Lower leg skin (tissue), 4 donors: ENCODE data around the gene RPP40. TPM values are rescaled to one million over a fixed set of nuclear protein-coding genes. Genes with fewer than 3 reads are reported as not detected.
A peak's percentile ranks its signal among the peaks of the same experiment; 100 is the strongest.

Experiments used
- DNase-seq, 2 donors: peaks; one replicate each; pipeline ENCODE4 v3.0.0-alpha.2; 2019; ENCODE audit warnings: low spot score in 2 of 2
- H3K4me3 ChIP-seq: fragments of 200-600 bp; sonication (generic); 2 replicates; pipeline ENCODE4 v1.5.1; 2017; ENCODE audit warnings: mild to moderate bottlenecking, low read depth; ENCODE audit not compliant: poor library complexity, severe bottlenecking
- CTCF ChIP-seq, 3 donors: fragments of 450-650 bp; IDR thresholded peaks; one replicate each; pipeline ENCODE4 v1.5.1; 2016; ENCODE audit warnings: antibody characterized with exemption in 3 of 3, mild to moderate bottlenecking in 3 of 3, moderate library complexity in 2 of 3
- POLR2A ChIP-seq, 2 donors: fragments of 450-650 bp; IDR thresholded peaks; one replicate each; pipeline ENCODE4 v1.6.1; 2016 to 2017; ENCODE audit warnings: antibody characterized with exemption in 2 of 2, mild to moderate bottlenecking in 1 of 2, moderate library complexity in 1 of 2
- whole genome bisulfite sequencing, 2 donors: methylation state at CpG; one replicate each; pipeline ENCODE4 v1.1.5; 2018; 5-methylcytosine and 5-hydroxymethylcytosine counted together
- intact Hi-C: fragments of 100-400 bp; cut with DNase I; formaldehyde crosslinking; loops from one replicate; pipeline ENCODE4 v1.15.0; 2023; ENCODE audit warnings: low total_unique reads
- total RNA-seq, 4 donors: library from RNA; depleted of rRNA; stranded (reverse); fragments of >200 nt; gene quantifications; one replicate each; pipeline ENCODE4 v1.1.0, GENCODE V29; 2016

The RPP40 gene
- total RNA-seq, 4 donors from 2014 or later = 3.4 to 12.3 (median 6.8) TPM

GRCh38 chr6:4973982-4974745 lies 29.7 kb downstream of the RPP40 start:
- TF ChIP-seq CTCF (IDR thresholded peaks at IDR 0.05) (no peak), POLR2A (IDR thresholded peaks at IDR 0.05) (no peak)
- intact Hi-C loops = no loop called here
- no peak overlapping the region for H3K4me3 ChIP-seq
- 30 to 34% methylated on average over 14 of the region's 14 CpGs for WGBS, 2 donors
- peak in 1 of 2 donors; percentile 86 for DNase-seq

- TF ChIP-seq POLR2A (IDR thresholded peaks at IDR 0.05) (no peak), CTCF (IDR thresholded peaks at IDR 0.05) (no peak)
- intact Hi-C loops = no loop called here
- H3K4me3 ChIP-seq = no peak overlapping the region
- peak in 1 of 2 donors; percentile 58 for DNase-seq
- WGBS, 2 donors = 92 to 93% methylated on average over 13 of the region's 13 CpGs
These were observed 30.4 kb downstream of the RPP40 start for GRCh38 chr6:4973415-4973814.

GRCh38 chr6:4972438-4972837 lies 31.4 kb downstream of the RPP40 start:
- 83 to 91% methylated on average over 10 of the region's 10 CpGs for WGBS, 2 donors
- intact Hi-C loops = no loop called here

GRCh38 chr6:4971851-4972250 lies 32.0 kb downstream of the RPP40 start:
- TF ChIP-seq POLR2A (IDR thresholded peaks at IDR 0.05) = no peak
- no peak for TF ChIP-seq CTCF (IDR thresholded peaks at IDR 0.05)
- intact Hi-C loops = no loop called here
- no peak overlapping the region for H3K4me3 ChIP-seq
- WGBS, 2 donors = 87 to 94% methylated on average over 7 of the region's 7 CpGs
- DNase-seq = peak in 1 of 2 donors; percentile 72

More at GRCh38 chr6:4972438-4972837, 31.4 kb downstream of the RPP40 start:
- DNase-seq = peak in 1 of 2 donors; percentile 50
- no peak overlapping the region for H3K4me3 ChIP-seq
- TF ChIP-seq POLR2A (IDR thresholded peaks at IDR 0.05) (no peak), CTCF (IDR thresholded peaks at IDR 0.05) (no peak)

GRCh38 chr6:4970739-4971395 lies 33.0 kb downstream of the RPP40 start:
- intact Hi-C loops = no loop called here
- TF ChIP-seq CTCF (IDR thresholded peaks at IDR 0.05) (no peak), POLR2A (IDR thresholded peaks at IDR 0.05) (no peak)
- DNase-seq = peak in 1 of 2 donors; percentile 77
- 44 to 55% methylated on average over 9 of the region's 9 CpGs for WGBS, 2 donors
- H3K4me3 ChIP-seq = no peak overlapping the region
